CD4-positive, alpha-beta memory T cell (primary cell): Measurements from ENCODE around the gene TESMIN. TPM values are rescaled to one million over a fixed set of nuclear protein-coding genes. Genes with fewer than 3 reads are reported as not detected.

Source experiments
- CTCF ChIA-PET: fragments of 350-600 bp; sonication (Branson Sonifier 250); formaldehyde crosslinking; loops from one replicate; lab custom pipeline; 2021; ENCODE audit warnings: inconsistent platforms; ENCODE audit not compliant: partially characterized antibody; lab: Charles Lee
- POLR2A ChIA-PET: fragments of 350-600 bp; sonication (Branson Sonifier 250); formaldehyde crosslinking; loops from one replicate; lab custom pipeline; 2021; ENCODE audit not compliant: partially characterized antibody; lab: Charles Lee
- DNase-seq, 5 donors: peaks; one replicate each; pipeline versions ENCODE4 v3.0.0 to v3.0.0-alpha.2; 2020 to 2022; ENCODE audit warnings: mixed read lengths in 1 of 5
- H3K27ac ChIP-seq: one replicate; pipeline ENCODE4 v1.7.0; 2013; ENCODE audit warnings: low read depth, low read length
- H3K27me3 ChIP-seq: 2 replicates; pipeline ENCODE4 v1.7.0; 2013; ENCODE audit warnings: mild to moderate bottlenecking, low read length, moderate library complexity; ENCODE audit not compliant: insufficient read depth
- H3K36me3 ChIP-seq: 2 replicates; pipeline ENCODE4 v1.7.0; 2013; ENCODE audit warnings: mild to moderate bottlenecking, low read length, moderate library complexity; ENCODE audit not compliant: insufficient read depth
- H3K4me1 ChIP-seq: 2 replicates; pipeline ENCODE4 v1.7.0; 2013; ENCODE audit warnings: mild to moderate bottlenecking, low read length, moderate library complexity; ENCODE audit not compliant: insufficient read depth
- H3K4me3 ChIP-seq, 2 donors: one replicate each; pipeline ENCODE4 v1.7.0; 2013; ENCODE audit warnings: low read length in 2 of 2, mild to moderate bottlenecking in 1 of 2
- H3K9me3 ChIP-seq, 2 donors: one replicate each; pipeline ENCODE4 v1.7.0; 2013; ENCODE audit warnings: low read length in 2 of 2, control low read depth in 1 of 2; ENCODE audit not compliant: control insufficient read depth in 1 of 2
- H3K27ac Mint-ChIP-seq, 7 donors: one replicate each; pipeline ENCODE4 v1.8.0; 2020 to 2021; ENCODE audit warnings: mixed read lengths in 7 of 7, mild to moderate bottlenecking in 6 of 7, inconsistent platforms in 3 of 7, moderate library complexity in 3 of 7
- H3K27me3 Mint-ChIP-seq, 2 donors: one replicate each; pipeline ENCODE4 v1.8.0; 2020 to 2021; ENCODE audit warnings: mixed read lengths in 2 of 2
- H3K36me3 Mint-ChIP-seq, 2 donors: one replicate each; pipeline ENCODE4 v1.8.0; 2020 to 2021; ENCODE audit warnings: mixed read lengths in 2 of 2, inconsistent platforms in 1 of 2, mild to moderate bottlenecking in 1 of 2
- H3K4me1 Mint-ChIP-seq, 4 donors: one replicate each; pipeline ENCODE4 v1.8.0; 2020 to 2021; ENCODE audit warnings: mixed read lengths in 4 of 4, mild to moderate bottlenecking in 1 of 4
- H3K4me3 Mint-ChIP-seq, 8 donors: one replicate each; pipeline ENCODE4 v1.8.0; 2020 to 2021; ENCODE audit warnings: mixed read lengths in 8 of 8, mild to moderate bottlenecking in 7 of 8, moderate library complexity in 6 of 8, inconsistent platforms in 3 of 8
- H3K9me3 Mint-ChIP-seq, 8 donors: one replicate each; pipeline ENCODE4 v1.8.0; 2020 to 2021; ENCODE audit warnings: mixed read lengths in 8 of 8, mild to moderate bottlenecking in 5 of 8, inconsistent platforms in 3 of 8, moderate library complexity in 1 of 8
- intact Hi-C: fragments of 100-400 bp; cut with micrococcal nuclease; formaldehyde crosslinking; loops from one replicate; pipeline ENCODE4 v1.15.1; 2023
- polyA plus RNA-seq, 2 donors: library from polyadenylated mRNA; unstranded; fragments of 300-500 nt; fragmentation: Illumina TruSeq; gene quantifications; one replicate each; pipeline ENCODE4 v1.2.3, GENCODE V29; 2021
- total RNA-seq, 2 experiments: library from RNA; stranded (reverse); gene quantifications; one replicate each; pipeline ENCODE4 v1.2.3, GENCODE V29; 2021

The TESMIN gene
- total and polyA plus RNA-seq, 4 experiments from 2014 or later, result 2.6 to 5.8 (median 4.6) TPM

- intact Hi-C loops, result no loop called here
- DNase-seq, result no peak
- Histone ChIP-seq H3K4me3 (no peak overlapping the region), H3K4me1 (peaks cover 10% of the 10 kb centered on the region), H3K27me3 (no peaks in the 10 kb centered on the region), H3K9me3 (peaks cover 0 to 6% of the 10 kb centered on the region in 2 donors), H3K27ac (no peak overlapping the region), H3K36me3 (no peaks in the 10 kb centered on the region)
- POLR2A ChIA-PET, result no interaction called here
- Mint-ChIP-seq H3K36me3 (peaks cover 0 to 2% of the 10 kb centered on the region in 2 donors), H3K27ac (no peak overlapping the region), H3K9me3 (peaks cover 0 to 23% (median 12%) of the 10 kb centered on the region in 8 donors), H3K4me3 (no peak overlapping the region), H3K4me1 (peaks cover 10 to 11% (median 10%) of the 10 kb centered on the region in 4 donors), H3K27me3 (peaks cover 8% of the 10 kb centered on the region in 2 donors)
- CTCF ChIA-PET, result no interaction called here
Measured at GRCh38 chr11:68695531-68695930, 55.8 kb downstream of the TESMIN start.

GRCh38 chr11:68694431-68695297 is 56.7 kb downstream of the TESMIN start:
- no peak overlapping the region for H3K27ac ChIP-seq
- Mint-ChIP-seq H3K36me3 (peaks cover 0 to 2% of the 10 kb centered on the region in 2 donors), H3K27me3 (peaks cover 7 to 8% of the 10 kb centered on the region in 2 donors), H3K9me3 (peaks cover 0 to 22% (median 12%) of the 10 kb centered on the region in 8 donors), H3K4me3 (no peak overlapping the region), H3K4me1 (peaks cover 16 to 20% (median 18%) of the 10 kb centered on the region in 4 donors), H3K27ac (no peak overlapping the region)
- no peak for DNase-seq
- peaks cover 0 to 6% of the 10 kb centered on the region in 2 donors for H3K9me3 ChIP-seq
- H3K4me3 ChIP-seq, result no peak overlapping the region
- intact Hi-C loops, result no loop called here
- POLR2A ChIA-PET, result no interaction called here
- H3K27me3 ChIP-seq, result no peaks in the 10 kb centered on the region
- H3K36me3 ChIP-seq, result no peaks in the 10 kb centered on the region
- CTCF ChIA-PET, result no interaction called here
- H3K4me1 ChIP-seq, result peaks cover 19% of the 10 kb centered on the region

DNA sequence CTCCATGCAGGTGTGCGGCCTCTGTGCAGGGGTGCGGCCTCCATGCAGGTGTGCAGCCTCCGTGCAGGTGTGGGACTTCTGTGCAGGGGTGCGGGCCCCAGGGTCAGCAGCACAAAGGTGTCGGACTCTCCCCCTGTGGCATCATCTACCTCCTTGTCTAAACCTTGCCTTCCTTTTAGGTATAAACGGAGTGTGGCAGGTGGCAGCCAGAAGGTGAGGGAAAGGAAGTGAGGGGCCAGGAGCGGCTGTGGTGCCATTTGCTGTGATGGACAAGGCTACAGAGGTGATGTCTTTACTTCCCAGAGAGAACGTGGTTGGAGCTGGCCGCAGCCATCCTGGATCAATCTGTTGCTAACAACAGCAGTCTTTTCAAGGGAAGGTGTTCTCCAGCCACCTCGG is 57.8 kb downstream of the TESMIN start:
- peaks cover 18 to 27% (median 22%) of the 10 kb centered on the region in 4 donors for H3K4me1 Mint-ChIP-seq
- no peak overlapping the region for H3K27ac Mint-ChIP-seq
- H3K4me1 ChIP-seq, result peaks cover 21% of the 10 kb centered on the region
- H3K36me3 ChIP-seq, result no peaks in the 10 kb centered on the region
- no peak overlapping the region for H3K27ac ChIP-seq
- no peaks in the 10 kb centered on the region for H3K27me3 ChIP-seq
- peaks cover 0 to 2% of the 10 kb centered on the region in 2 donors for H3K36me3 Mint-ChIP-seq
- H3K4me3 ChIP-seq, result no peak overlapping the region
- DNase-seq, result no peak
- H3K27me3 Mint-ChIP-seq, result peaks cover 7 to 9% of the 10 kb centered on the region in 2 donors
- ChIA-PET CTCF (no interaction called here), POLR2A (no interaction called here)
- intact Hi-C loops, result no loop called here
- H3K4me3 Mint-ChIP-seq, result no peak overlapping the region
- peaks cover 0 to 19% (median 12%) of the 10 kb centered on the region in 8 donors for H3K9me3 Mint-ChIP-seq
- H3K9me3 ChIP-seq, result peaks cover 0 to 6% of the 10 kb centered on the region in 2 donors

- no peak for DNase-seq
- Histone ChIP-seq H3K4me1 (peaks cover 21% of the 10 kb centered on the region), H3K9me3 (peaks cover 0 to 6% of the 10 kb centered on the region in 2 donors), H3K27me3 (no peaks in the 10 kb centered on the region), H3K36me3 (no peaks in the 10 kb centered on the region), H3K4me3 (no peak overlapping the region), H3K27ac (no peak overlapping the region)
- CTCF ChIA-PET, result no interaction called here
- H3K4me1 Mint-ChIP-seq, result peaks cover 18 to 27% (median 22%) of the 10 kb centered on the region in 4 donors
- POLR2A ChIA-PET, result no interaction called here
- no peak overlapping the region for H3K4me3 Mint-ChIP-seq
- H3K27me3 Mint-ChIP-seq, result peaks cover 7 to 9% of the 10 kb centered on the region in 2 donors
- peaks cover 0 to 2% of the 10 kb centered on the region in 2 donors for H3K36me3 Mint-ChIP-seq
- H3K27ac Mint-ChIP-seq, result peak overlapping the region in 1 of 7 donors; percentile 31
- H3K9me3 Mint-ChIP-seq, result peaks cover 0 to 19% (median 12%) of the 10 kb centered on the region in 8 donors
- intact Hi-C loops, result no loop called here
Measured at GRCh38 chr11:68692871-68693483, 58.3 kb downstream of the TESMIN start.

DNA sequence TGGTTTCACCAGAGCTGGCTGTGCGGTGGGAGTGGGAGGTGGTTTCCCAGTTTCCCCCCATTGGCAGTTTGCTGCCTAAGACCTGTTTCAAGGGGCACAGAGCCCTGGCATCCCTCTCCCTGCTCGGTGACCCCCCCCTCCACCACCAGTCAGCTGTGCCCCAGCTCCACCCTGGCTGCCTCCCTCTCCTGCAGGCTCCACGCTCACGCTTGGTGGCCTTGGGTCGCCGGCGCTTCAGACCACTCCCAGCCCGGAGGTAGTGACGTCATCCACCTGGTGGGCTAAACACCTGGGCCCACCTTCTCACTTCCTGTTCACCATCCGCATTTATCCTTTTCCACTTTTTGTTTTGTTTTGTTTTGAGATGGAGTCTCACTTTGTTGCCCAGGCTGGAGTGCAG is 59.2 kb downstream of the TESMIN start:
- H3K4me3 Mint-ChIP-seq, result no peak overlapping the region
- peaks cover 0 to 6% of the 10 kb centered on the region in 2 donors for H3K9me3 ChIP-seq
- H3K27me3 ChIP-seq, result no peaks in the 10 kb centered on the region
- no peak overlapping the region for H3K27ac Mint-ChIP-seq
- no peaks in the 10 kb centered on the region for H3K36me3 ChIP-seq
- intact Hi-C loops, result no loop called here
- CTCF ChIA-PET, result no interaction called here
- H3K4me1 Mint-ChIP-seq, result peaks cover 18 to 27% (median 22%) of the 10 kb centered on the region in 4 donors
- POLR2A ChIA-PET, result no interaction called here
- DNase-seq, result no peak
- H3K36me3 Mint-ChIP-seq, result peaks cover 0 to 2% of the 10 kb centered on the region in 2 donors
- no peak overlapping the region for H3K4me3 ChIP-seq
- peaks cover 4 to 11% of the 10 kb centered on the region in 2 donors for H3K27me3 Mint-ChIP-seq
- peaks cover 21% of the 10 kb centered on the region for H3K4me1 ChIP-seq
- no peak overlapping the region for H3K27ac ChIP-seq
- peaks cover 0 to 13% (median 8%) of the 10 kb centered on the region in 8 donors for H3K9me3 Mint-ChIP-seq

GRCh38 chr11:68691402-68691784 is 59.9 kb downstream of the TESMIN start:
- H3K4me3 ChIP-seq, result no peak overlapping the region
- peaks cover 0 to 2% of the 10 kb centered on the region in 2 donors for H3K9me3 ChIP-seq
- peaks cover 21% of the 10 kb centered on the region for H3K4me1 ChIP-seq
- no peak overlapping the region for H3K27ac ChIP-seq
- no peaks in the 10 kb centered on the region for H3K36me3 ChIP-seq
- POLR2A ChIA-PET, result no interaction called here
- Mint-ChIP-seq H3K27ac (no peak overlapping the region), H3K4me3 (peak overlapping the region in 1 of 8 donors; percentile 77), H3K9me3 (peaks cover 0 to 10% (median 4%) of the 10 kb centered on the region in 8 donors), H3K4me1 (peaks cover 18 to 27% (median 22%) of the 10 kb centered on the region in 4 donors), H3K27me3 (peaks cover 10 to 13% of the 10 kb centered on the region in 2 donors), H3K36me3 (peaks cover 0 to under 1% of the 10 kb centered on the region in 2 donors)
- intact Hi-C loops, result no loop called here
- CTCF ChIA-PET, result no interaction called here
- H3K27me3 ChIP-seq, result no peaks in the 10 kb centered on the region
- DNase-seq, result no peak
